ENCODE results near the gene FCN2.

- TF ChIP-seq, protein P1, sequence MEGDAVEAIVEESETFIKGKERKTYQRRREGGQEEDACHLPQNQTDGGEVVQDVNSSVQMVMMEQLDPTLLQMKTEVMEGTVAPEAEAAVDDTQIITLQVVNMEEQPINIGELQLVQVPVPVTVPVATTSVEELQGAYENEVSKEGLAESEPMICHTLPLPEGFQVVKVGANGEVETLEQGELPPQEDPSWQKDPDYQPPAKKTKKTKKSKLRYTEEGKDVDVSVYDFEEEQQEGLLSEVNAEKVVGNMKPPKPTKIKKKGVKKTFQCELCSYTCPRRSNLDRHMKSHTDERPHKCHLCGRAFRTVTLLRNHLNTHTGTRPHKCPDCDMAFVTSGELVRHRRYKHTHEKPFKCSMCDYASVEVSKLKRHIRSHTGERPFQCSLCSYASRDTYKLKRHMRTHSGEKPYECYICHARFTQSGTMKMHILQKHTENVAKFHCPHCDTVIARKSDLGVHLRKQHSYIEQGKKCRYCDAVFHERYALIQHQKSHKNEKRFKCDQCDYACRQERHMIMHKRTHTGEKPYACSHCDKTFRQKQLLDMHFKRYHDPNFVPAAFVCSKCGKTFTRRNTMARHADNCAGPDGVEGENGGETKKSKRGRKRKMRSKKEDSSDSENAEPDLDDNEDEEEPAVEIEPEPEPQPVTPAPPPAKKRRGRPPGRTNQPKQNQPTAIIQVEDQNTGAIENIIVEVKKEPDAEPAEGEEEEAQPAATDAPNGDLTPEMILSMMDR (conservative IDR thresholded peaks at IDR 0.05 in 1 of 2, IDR thresholded peaks at IDR 0.05 in 1 of 2; ENCODE audit: extremely low read depth in 1 of 2, insufficient read depth in 1 of 2, low read depth in 1 of 2, low read length in 2 of 2): no peak
- no peak for TF ChIP-seq EZH2 (IDR thresholded peaks at IDR 0.05; ENCODE audit: borderline replicate concordance, low read length)
These were observed 40.1 kb upstream of the FCN2 start for GRCh38 chr9:134840511-134840910.

All from mammary epithelial cell (primary cell).